HepG2 (cell line): ENCODE data around the gene SOX9. TPM values are rescaled to one million over a fixed set of nuclear protein-coding genes. Genes with fewer than 3 reads are reported as not detected.

Experiments used
- E2F2 ChIP-seq: sonication (generic); formaldehyde crosslinking; IDR thresholded peaks from 2 replicates; pipeline ENCODE4 v1.4.0; 2020; ENCODE audit warnings: missing genetic modification reagents, borderline replicate concordance
- HMGXB4 ChIP-seq, 2 experiments: sonication (generic) in 1 of 2; formaldehyde crosslinking in 1 of 2; IDR thresholded peaks; 2 replicates each; pipeline versions ENCODE4 v1.4.0 to v1.6.1; 2018 to 2020; ENCODE audit warnings: missing genetic modification reagents in 2 of 2, borderline replicate concordance in 1 of 2, low read depth in 1 of 2, mild to moderate bottlenecking in 1 of 2, missing biosample characterization in 1 of 2
- IRX3 ChIP-seq: sonication (generic); formaldehyde crosslinking; IDR thresholded peaks from 2 replicates; pipeline ENCODE4 v1.8.1; 2023; ENCODE audit warnings: mild to moderate bottlenecking, low read depth, missing genetic modification reagents, borderline replicate concordance
- SMYD3 ChIP-seq: sonication (generic); formaldehyde crosslinking; IDR thresholded peaks from 2 replicates; pipeline ENCODE4 v1.8.1; 2023; ENCODE audit warnings: mild to moderate bottlenecking, missing genetic modification reagents
- TMF1 ChIP-seq: sonication (generic); formaldehyde crosslinking; IDR thresholded peaks from 2 replicates; pipeline ENCODE4 v1.8.1; 2022; ENCODE audit warnings: low read depth, missing genetic modification reagents
- ZFP1 ChIP-seq: IDR thresholded peaks from 2 replicates; pipeline ENCODE4 v1.6.1; 2016
- ZNF230 ChIP-seq: sonication (generic); formaldehyde crosslinking; IDR thresholded peaks from 2 replicates; pipeline ENCODE4 v1.4.0; 2020; ENCODE audit warnings: mild to moderate bottlenecking, missing genetic modification reagents
- ZNF446 ChIP-seq: sonication (generic); formaldehyde crosslinking; IDR thresholded peaks from 2 replicates; pipeline ENCODE4 v1.5.0; 2020; ENCODE audit warnings: mild to moderate bottlenecking, missing genetic modification reagents
- ZNF614 ChIP-seq: IDR thresholded peaks from 2 replicates; pipeline ENCODE4 v1.6.1; 2018; ENCODE audit warnings: missing biosample characterization, missing genetic modification reagents, inconsistent platforms, borderline replicate concordance
- ZNF740 ChIP-seq: sonication (generic); formaldehyde crosslinking; IDR thresholded peaks from 2 replicates; pipeline ENCODE4 v1.4.0; 2020; ENCODE audit warnings: missing genetic modification reagents
- polyA plus RNA-seq, 8 experiments: library from polyadenylated mRNA; depleted of rRNA in 3 of 8; stranded (reverse) in 7 of 8; unstranded in 1 of 8; fragments of >200 nt; fragmentation: Illumina TruSeq in 4 of 8; extraction: Trizol in 4 of 8; gene quantifications; 2 replicates each; pipeline versions ENCODE4 v1.2.1 to v1.2.3, GENCODE V29; 2011 to 2016; ENCODE audit warnings: low read depth in 4 of 8, missing spikeins in 1 of 8, mixed read lengths in 1 of 8; ENCODE audit not compliant: insufficient read depth in 1 of 8
- total RNA-seq, 5 experiments: library from RNA; depleted of rRNA; stranded (reverse); fragments of >200 nt; fragmentation: Illumina TruSeq; extraction: Trizol; gene quantifications; 2 replicates each; pipeline ENCODE4 v1.2.3, GENCODE V29; 2016; ENCODE audit warnings: low read depth in 1 of 5
- TF ChIP-seq, protein P1 (sequence below): conservative IDR thresholded peaks from 2 replicates; pipeline ENCODE4 v1.6.1; 2018; ENCODE audit warnings: missing genetic modification reagents
- TF ChIP-seq, protein P2 (sequence below): sonication (generic); formaldehyde crosslinking; IDR thresholded peaks from 2 replicates; pipeline ENCODE4 v1.5.1; 2020; ENCODE audit warnings: mild to moderate bottlenecking, moderate library complexity, missing genetic modification reagents
- TF ChIP-seq, protein P3 (sequence below): sonication (generic); formaldehyde crosslinking; IDR thresholded peaks from 2 replicates; pipeline ENCODE4; 2020; ENCODE audit warnings: missing genetic modification reagents, mild to moderate bottlenecking, borderline replicate concordance
- TF ChIP-seq, protein P4 (sequence below): sonication (generic); formaldehyde crosslinking; IDR thresholded peaks from 2 replicates; pipeline ENCODE4 v1.4.0; 2020; ENCODE audit warnings: low read depth, mild to moderate bottlenecking, missing genetic modification reagents
- TF ChIP-seq, protein P5 (sequence below): sonication (generic); formaldehyde crosslinking; IDR thresholded peaks from 2 replicates; pipeline ENCODE4 v1.4.0; 2020; ENCODE audit warnings: mild to moderate bottlenecking, missing genetic modification reagents
- TF ChIP-seq, protein P6 (sequence below): IDR thresholded peaks from 2 replicates; pipeline ENCODE4 v1.6.1; 2016; ENCODE audit warnings: missing genetic modification reagents, missing compliant biosample characterization

Gene SOX9
- total and polyA plus RNA-seq, 2 of the 13 experiments (the other 11 are each of a cell fraction or from before 2014, with no cell fraction given): 16.1 to 27.6 TPM

DNA sequence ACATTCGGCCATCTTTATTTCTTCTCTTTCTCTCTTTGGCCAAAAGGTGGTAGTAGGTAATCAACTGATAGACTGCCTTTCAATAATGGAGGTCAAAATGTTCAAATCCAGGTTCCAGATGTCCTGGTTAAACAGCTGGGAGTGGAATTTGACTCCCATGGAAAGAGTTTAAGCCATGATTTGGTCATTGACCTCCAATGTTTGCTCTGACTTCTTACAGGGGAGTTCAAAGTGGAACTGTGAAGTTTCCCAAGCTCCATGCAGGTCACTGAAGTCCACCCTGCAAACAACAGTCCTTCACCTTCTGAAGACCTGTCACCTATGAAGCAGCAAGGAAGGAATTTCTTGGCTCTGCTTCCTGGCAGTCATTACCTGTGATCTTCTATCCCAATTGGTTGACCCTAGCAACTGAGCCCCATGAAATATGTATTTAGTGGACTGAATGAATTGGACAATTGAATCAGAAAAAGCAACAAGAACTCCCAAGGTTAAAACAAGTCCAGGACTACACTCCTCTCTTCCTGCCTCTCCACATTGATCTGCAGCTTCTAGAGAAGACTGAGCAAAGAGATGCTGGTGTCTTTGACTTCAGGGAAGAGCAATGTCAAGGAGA, 28.0 kb upstream of the SOX9 start (continued):
- TF ChIP-seq E2F2 (CRISPR knock-in tag): no peak
- TF ChIP-seq SMYD3: peak; percentile 65; the same call in 1 of the 2 replicates
- TF ChIP-seq ZNF614 (CRISPR knock-in tag): peak; percentile 88
- peak; percentile 93; the same call in 1 of the 2 replicates for TF ChIP-seq ZFP1
- TF ChIP-seq TMF1: no peak
- no peak for TF ChIP-seq ZNF740
- TF ChIP-seq, protein P1, sequence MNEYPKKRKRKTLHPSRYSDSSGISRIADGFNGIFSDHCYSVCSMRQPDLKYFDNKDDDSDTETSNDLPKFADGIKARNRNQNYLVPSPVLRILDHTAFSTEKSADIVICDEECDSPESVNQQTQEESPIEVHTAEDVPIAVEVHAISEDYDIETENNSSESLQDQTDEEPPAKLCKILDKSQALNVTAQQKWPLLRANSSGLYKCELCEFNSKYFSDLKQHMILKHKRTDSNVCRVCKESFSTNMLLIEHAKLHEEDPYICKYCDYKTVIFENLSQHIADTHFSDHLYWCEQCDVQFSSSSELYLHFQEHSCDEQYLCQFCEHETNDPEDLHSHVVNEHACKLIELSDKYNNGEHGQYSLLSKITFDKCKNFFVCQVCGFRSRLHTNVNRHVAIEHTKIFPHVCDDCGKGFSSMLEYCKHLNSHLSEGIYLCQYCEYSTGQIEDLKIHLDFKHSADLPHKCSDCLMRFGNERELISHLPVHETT: no peak
- no peak for TF ChIP-seq ZNF446
- no peak for TF ChIP-seq ZNF230
- no peak for TF ChIP-seq IRX3 (CRISPR knock-in tag)
- TF ChIP-seq, protein P2, sequence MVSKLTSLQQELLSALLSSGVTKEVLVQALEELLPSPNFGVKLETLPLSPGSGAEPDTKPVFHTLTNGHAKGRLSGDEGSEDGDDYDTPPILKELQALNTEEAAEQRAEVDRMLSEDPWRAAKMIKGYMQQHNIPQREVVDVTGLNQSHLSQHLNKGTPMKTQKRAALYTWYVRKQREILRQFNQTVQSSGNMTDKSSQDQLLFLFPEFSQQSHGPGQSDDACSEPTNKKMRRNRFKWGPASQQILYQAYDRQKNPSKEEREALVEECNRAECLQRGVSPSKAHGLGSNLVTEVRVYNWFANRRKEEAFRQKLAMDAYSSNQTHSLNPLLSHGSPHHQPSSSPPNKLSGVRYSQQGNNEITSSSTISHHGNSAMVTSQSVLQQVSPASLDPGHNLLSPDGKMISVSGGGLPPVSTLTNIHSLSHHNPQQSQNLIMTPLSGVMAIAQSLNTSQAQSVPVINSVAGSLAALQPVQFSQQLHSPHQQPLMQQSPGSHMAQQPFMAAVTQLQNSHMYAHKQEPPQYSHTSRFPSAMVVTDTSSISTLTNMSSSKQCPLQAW (CRISPR knock-in tag): peak; percentile 77; the same call in 1 of the 2 replicates
- TF ChIP-seq, protein P3, sequence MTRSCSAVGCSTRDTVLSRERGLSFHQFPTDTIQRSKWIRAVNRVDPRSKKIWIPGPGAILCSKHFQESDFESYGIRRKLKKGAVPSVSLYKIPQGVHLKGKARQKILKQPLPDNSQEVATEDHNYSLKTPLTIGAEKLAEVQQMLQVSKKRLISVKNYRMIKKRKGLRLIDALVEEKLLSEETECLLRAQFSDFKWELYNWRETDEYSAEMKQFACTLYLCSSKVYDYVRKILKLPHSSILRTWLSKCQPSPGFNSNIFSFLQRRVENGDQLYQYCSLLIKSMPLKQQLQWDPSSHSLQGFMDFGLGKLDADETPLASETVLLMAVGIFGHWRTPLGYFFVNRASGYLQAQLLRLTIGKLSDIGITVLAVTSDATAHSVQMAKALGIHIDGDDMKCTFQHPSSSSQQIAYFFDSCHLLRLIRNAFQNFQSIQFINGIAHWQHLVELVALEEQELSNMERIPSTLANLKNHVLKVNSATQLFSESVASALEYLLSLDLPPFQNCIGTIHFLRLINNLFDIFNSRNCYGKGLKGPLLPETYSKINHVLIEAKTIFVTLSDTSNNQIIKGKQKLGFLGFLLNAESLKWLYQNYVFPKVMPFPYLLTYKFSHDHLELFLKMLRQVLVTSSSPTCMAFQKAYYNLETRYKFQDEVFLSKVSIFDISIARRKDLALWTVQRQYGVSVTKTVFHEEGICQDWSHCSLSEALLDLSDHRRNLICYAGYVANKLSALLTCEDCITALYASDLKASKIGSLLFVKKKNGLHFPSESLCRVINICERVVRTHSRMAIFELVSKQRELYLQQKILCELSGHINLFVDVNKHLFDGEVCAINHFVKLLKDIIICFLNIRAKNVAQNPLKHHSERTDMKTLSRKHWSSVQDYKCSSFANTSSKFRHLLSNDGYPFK (CRISPR knock-in tag): no peak
- TF ChIP-seq, protein P4, sequence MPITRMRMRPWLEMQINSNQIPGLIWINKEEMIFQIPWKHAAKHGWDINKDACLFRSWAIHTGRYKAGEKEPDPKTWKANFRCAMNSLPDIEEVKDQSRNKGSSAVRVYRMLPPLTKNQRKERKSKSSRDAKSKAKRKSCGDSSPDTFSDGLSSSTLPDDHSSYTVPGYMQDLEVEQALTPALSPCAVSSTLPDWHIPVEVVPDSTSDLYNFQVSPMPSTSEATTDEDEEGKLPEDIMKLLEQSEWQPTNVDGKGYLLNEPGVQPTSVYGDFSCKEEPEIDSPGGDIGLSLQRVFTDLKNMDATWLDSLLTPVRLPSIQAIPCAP (CRISPR knock-in tag): no peak
- TF ChIP-seq, protein P5, sequence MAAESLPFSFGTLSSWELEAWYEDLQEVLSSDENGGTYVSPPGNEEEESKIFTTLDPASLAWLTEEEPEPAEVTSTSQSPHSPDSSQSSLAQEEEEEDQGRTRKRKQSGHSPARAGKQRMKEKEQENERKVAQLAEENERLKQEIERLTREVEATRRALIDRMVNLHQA (CRISPR knock-in tag): no peak
- TF ChIP-seq HMGXB4 (CRISPR knock-in tag; IDR thresholded peaks at IDR 0.05; ENCODE audit: borderline replicate concordance in 1 of 2, low read depth in 1 of 2): peak in 1 of 2 experiments; percentile 36; a peak in 2 of 4 replicates
- TF ChIP-seq, protein P6, sequence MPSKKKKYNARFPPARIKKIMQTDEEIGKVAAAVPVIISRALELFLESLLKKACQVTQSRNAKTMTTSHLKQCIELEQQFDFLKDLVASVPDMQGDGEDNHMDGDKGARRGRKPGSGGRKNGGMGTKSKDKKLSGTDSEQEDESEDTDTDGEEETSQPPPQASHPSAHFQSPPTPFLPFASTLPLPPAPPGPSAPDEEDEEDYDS (CRISPR knock-in tag): peak; percentile 50; the same call in 1 of the 2 replicates
